Measurements from ENCODE around the gene BABAM2.

DNA sequence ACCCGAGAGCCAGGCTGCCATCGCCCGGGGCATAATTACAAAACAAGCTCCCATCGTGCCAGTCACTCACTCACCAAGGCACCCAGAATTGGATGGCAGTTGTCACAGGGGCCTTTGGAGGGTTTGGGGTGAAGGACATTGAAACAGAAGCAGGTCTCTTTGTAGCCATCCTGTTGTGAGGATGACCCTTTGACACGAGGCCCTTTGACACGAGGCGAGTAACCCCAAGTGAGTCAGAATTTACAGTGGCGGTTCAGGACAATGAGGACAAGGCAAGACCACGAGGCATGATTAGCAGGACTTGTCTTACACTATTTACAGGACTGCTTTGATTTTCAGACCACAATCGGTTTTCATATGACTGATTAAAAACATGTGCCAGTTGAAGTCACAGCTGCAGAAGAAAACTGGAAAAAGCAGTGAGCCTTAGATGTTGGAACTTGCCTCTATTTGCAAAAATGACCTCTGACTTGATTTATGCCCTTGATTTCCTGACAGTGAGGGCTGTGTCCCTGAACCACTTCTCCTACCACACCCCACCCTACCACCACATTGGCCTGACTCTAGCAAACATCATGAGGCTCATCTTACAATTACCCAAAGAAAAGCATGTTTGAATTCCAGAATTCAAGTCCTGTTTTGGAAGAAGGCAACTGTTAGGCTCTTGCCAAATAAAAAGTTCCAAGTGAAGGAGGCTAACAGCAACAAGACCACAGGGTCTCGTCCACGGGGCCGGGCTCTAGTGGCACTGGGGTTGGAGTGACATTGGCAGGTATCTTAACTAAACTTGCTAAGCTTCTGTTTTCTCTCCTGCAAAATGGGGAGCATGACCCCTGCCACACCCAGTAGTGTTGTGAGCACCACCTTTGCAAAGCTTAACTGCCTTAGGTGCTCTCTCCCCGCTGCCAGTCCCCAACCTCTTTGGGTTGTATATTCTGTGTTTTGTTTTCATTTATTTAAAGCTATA, 437.7 kb downstream of the BABAM2 start:
- TF ChIP-seq POLR2AphosphoS5 (IDR thresholded peaks at IDR 0.05; ENCODE audit: control insufficient read depth, insufficient read depth, low read depth, low read length) (no peak), ATF1 (CRISPR knock-in tag; IDR thresholded peaks at IDR 0.05) (no peak), ATF1 (tag; IDR thresholded peaks at IDR 0.05) (no peak), CREB1 (IDR thresholded peaks at IDR 0.05) (no peak), CREB1 (CRISPR knock-in tag; IDR thresholded peaks at IDR 0.05) (no peak), NR1H2 (CRISPR knock-in tag; IDR thresholded peaks at IDR 0.05) (no peak), GABPB1 (CRISPR knock-in tag; IDR thresholded peaks at IDR 0.05) (no peak), RAD21 (CRISPR knock-in tag; conservative IDR thresholded peaks at IDR 0.05 in 1 of 2, IDR thresholded peaks at IDR 0.05 in 1 of 2) (no peak), EZH2 (IDR thresholded peaks at IDR 0.05; ENCODE audit: borderline replicate concordance, low read depth, low read length) (no peak), SIX5 (IDR thresholded peaks at IDR 0.05; ENCODE audit: borderline replicate concordance in 1 of 2, insufficient read depth in 1 of 2, low read depth in 1 of 2, low read length in 2 of 2) (no peak)
- TF ChIP-seq, protein P1, sequence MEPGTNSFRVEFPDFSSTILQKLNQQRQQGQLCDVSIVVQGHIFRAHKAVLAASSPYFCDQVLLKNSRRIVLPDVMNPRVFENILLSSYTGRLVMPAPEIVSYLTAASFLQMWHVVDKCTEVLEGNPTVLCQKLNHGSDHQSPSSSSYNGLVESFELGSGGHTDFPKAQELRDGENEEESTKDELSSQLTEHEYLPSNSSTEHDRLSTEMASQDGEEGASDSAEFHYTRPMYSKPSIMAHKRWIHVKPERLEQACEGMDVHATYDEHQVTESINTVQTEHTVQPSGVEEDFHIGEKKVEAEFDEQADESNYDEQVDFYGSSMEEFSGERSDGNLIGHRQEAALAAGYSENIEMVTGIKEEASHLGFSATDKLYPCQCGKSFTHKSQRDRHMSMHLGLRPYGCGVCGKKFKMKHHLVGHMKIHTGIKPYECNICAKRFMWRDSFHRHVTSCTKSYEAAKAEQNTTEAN (CRISPR knock-in tag; IDR thresholded peaks at IDR 0.05) = no peak
- TF ChIP-seq, protein P2, sequence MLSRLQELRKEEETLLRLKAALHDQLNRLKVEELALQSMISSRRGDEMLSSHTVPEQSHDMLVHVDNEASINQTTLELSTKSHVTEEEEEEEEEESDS (CRISPR knock-in tag; IDR thresholded peaks at IDR 0.05) = no peak
